Neural cell (in vitro differentiated cells): Measurements from ENCODE around the gene CETP. TPM values are rescaled to one million over a fixed set of nuclear protein-coding genes. Genes with fewer than 3 reads are reported as not detected.
"Not testable (repeated sequence)": the region's sequence is repeated elsewhere in the genome, so short reads cannot be mapped to it uniquely, and the experiment has no call there.

ENCODE experiments used
- H2AFZ ChIP-seq: fragments of 200-600, 300-800 bp; sonication (generic), shearing (Covaris generic); 2 replicates; pipeline ENCODE4 v1.6.0; 2014; ENCODE audit warnings: low read depth, mild to moderate bottlenecking, antibody characterized with exemption, low read length, moderate library complexity
- H3F3A ChIP-seq: fragments of 200-600 bp; shearing (Covaris generic); 2 replicates; pipeline ENCODE4 v1.6.1; 2016; ENCODE audit warnings: mild to moderate bottlenecking, moderate library complexity, mixed read lengths, antibody characterized with exemption, low read length; ENCODE audit not compliant: insufficient read depth, poor library complexity, severe bottlenecking
- H3K27ac ChIP-seq: fragments of 200-600, 300-800 bp; sonication (generic), shearing (Covaris generic); 2 replicates; pipeline ENCODE4 v1.5.1; 2014; ENCODE audit warnings: mild to moderate bottlenecking, low read length, moderate library complexity
- H3K27me3 ChIP-seq: fragments of 300-800, 200-600 bp; sonication (generic), shearing (Covaris generic); 2 replicates; pipeline ENCODE4 v1.6.0; 2014; ENCODE audit warnings: mild to moderate bottlenecking, low read depth, low read length, moderate library complexity; ENCODE audit not compliant: insufficient read depth
- H3K36me3 ChIP-seq: fragments of 300-800, 200-600 bp; sonication (generic), shearing (Covaris generic); 2 replicates; pipeline ENCODE4 v1.5.1; 2014; ENCODE audit warnings: mild to moderate bottlenecking, antibody characterized with exemption, low read length, moderate library complexity; ENCODE audit not compliant: insufficient read depth
- H3K4me2 ChIP-seq: fragments of 300-800, 200-600 bp; sonication (generic), shearing (Covaris generic); 2 replicates; pipeline ENCODE4 v1.6.0; 2014; ENCODE audit warnings: mild to moderate bottlenecking, low read length
- H3K4me3 ChIP-seq: fragments of 300-800, 200-600 bp; sonication (generic), shearing (Covaris generic); 2 replicates; pipeline ENCODE4 v1.5.1; 2014; ENCODE audit warnings: mild to moderate bottlenecking, low read length, moderate library complexity
- H3K79me2 ChIP-seq: fragments of 200-600 bp; shearing (Covaris generic); replicated peaks from 2 replicates; pipeline ENCODE4 v1.6.0; 2014; ENCODE audit warnings: mild to moderate bottlenecking, low read length, moderate library complexity; ENCODE audit not compliant: insufficient read depth
- H3K9ac ChIP-seq: fragments of 300-800, 200-600 bp; sonication (generic), shearing (Covaris generic); 2 replicates; pipeline ENCODE4 v1.6.1; 2016; ENCODE audit warnings: mild to moderate bottlenecking, low read length, mixed read lengths
- H3K9me2 ChIP-seq: fragments of 200-600 bp; shearing (Covaris generic); 2 replicates; pipeline ENCODE4 v1.6.1; 2016; ENCODE audit warnings: mild to moderate bottlenecking, low read length, mixed read lengths; ENCODE audit not compliant: insufficient read depth
- H3K9me3 ChIP-seq: fragments of 200-600, 300-800 bp; sonication (generic), shearing (Covaris generic); 2 replicates; pipeline ENCODE4 v1.6.1; 2016; ENCODE audit warnings: mild to moderate bottlenecking, mixed run types, low read length, moderate library complexity, mixed read lengths
- H4K20me1 ChIP-seq: fragments of 200-600 bp; shearing (Covaris generic); 2 replicates; pipeline ENCODE4 v1.6.1; 2016; ENCODE audit warnings: mild to moderate bottlenecking, mixed run types; ENCODE audit not compliant: insufficient read depth
- EP300 ChIP-seq: fragments of 450-650 bp; conservative IDR thresholded peaks from 2 replicates; pipeline ENCODE4 v1.6.1; 2014; ENCODE audit warnings: antibody characterized with exemption, mild to moderate bottlenecking, moderate library complexity; ENCODE audit not compliant: poor library complexity, severe bottlenecking
- EZH2 ChIP-seq: fragments of 200-600, 300-800 bp; shearing (Covaris generic), sonication (generic); IDR thresholded peaks from 2 replicates; pipeline ENCODE4 v1.6.1; 2014; ENCODE audit warnings: antibody characterized with exemption, low read length, borderline replicate concordance, mild to moderate bottlenecking; ENCODE audit not compliant: insufficient read depth, poor library complexity, severe bottlenecking
- MXI1 ChIP-seq: fragments of 450-650 bp; conservative IDR thresholded peaks from 2 replicates; pipeline ENCODE4 v1.6.1; 2014; ENCODE audit warnings: antibody characterized with exemption, mild to moderate bottlenecking; ENCODE audit not compliant: poor library complexity, severe bottlenecking
- POLR2AphosphoS5 ChIP-seq: IDR thresholded peaks from 2 replicates; pipeline ENCODE4 v1.6.1; 2012
- RAD21 ChIP-seq: fragments of 450-650 bp; conservative IDR thresholded peaks from 2 replicates; pipeline ENCODE4 v1.6.1; 2014; ENCODE audit warnings: antibody characterized with exemption, mild to moderate bottlenecking, moderate library complexity
- SMC3 ChIP-seq: fragments of 450-650 bp; conservative IDR thresholded peaks from 2 replicates; pipeline ENCODE4 v1.6.1; 2014; ENCODE audit warnings: antibody characterized with exemption, mild to moderate bottlenecking, moderate library complexity; ENCODE audit not compliant: poor library complexity
- TAF1 ChIP-seq: IDR thresholded peaks from 2 replicates; pipeline ENCODE4 v1.6.1; 2012; ENCODE audit warnings: low read depth
- polyA plus RNA-seq: library from polyadenylated mRNA; depleted of rRNA; stranded (reverse); fragments of >200 nt; gene quantifications from 2 replicates; pipeline ENCODE4 v1.2.3, GENCODE V29; 2014
- TF ChIP-seq, protein P1 (sequence below): IDR thresholded peaks from 2 replicates; pipeline ENCODE4 v1.6.1; 2012; ENCODE audit warnings: borderline replicate concordance
- TF ChIP-seq, protein P2 (sequence below): fragments of 450-650 bp; IDR thresholded peaks from 2 replicates; pipeline ENCODE4 v1.5.1; 2014; ENCODE audit warnings: antibody characterized with exemption, mild to moderate bottlenecking, moderate library complexity; ENCODE audit not compliant: poor library complexity, severe bottlenecking

Gene CETP
- polyA plus RNA-seq, 1 donor from 2014 or later, result not detected

DNA sequence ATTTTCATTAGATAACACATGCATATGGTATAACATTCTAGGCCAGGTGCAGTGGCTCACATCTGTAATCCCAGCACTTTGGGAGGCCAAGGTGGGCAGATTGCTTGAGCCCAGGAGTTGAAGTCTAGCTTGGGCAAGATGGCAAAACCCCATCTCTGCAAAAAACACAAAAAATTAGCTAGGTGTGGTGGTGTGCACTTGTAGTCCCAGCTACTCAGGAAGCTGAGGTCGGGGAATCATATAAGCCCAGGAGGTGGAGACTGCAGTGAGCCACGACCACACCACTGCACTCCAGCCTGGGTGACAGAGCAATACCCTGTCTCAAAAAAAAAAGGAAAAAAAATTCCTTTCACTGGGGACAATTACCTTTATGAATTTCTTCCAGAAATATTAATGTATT lies 43.8 kb downstream of the CETP start:
- not testable (repeated sequence) for H3K4me2 ChIP-seq, H3F3A ChIP-seq, H3K4me3 ChIP-seq, H3K9ac ChIP-seq, H3K9me3 ChIP-seq, H3K27ac ChIP-seq, H3K36me3 ChIP-seq, H3K9me2 ChIP-seq, H3K79me2 ChIP-seq, H2AFZ ChIP-seq, H4K20me1 ChIP-seq, H3K27me3 ChIP-seq

DNA sequence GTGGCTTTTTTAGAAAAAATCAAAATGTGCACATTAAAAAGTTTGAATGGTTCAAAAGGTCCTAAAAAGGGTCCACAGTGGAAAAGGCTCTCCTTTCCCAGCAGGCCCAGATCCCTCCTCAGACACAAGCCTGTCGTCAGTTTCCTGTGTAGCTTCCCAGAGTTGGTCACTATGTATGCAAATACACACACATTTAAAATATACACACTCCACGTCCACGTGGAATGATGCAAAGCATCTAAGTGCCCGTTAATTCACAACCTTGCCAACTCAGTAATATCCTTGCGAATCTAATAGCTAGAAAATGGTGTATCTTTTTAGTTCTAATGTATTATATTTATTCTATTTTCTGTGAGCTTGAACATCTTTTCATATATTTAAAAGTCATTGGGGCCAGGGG lies 45.3 kb downstream of the CETP start:
- H4K20me1 ChIP-seq, result no peaks in the 10 kb centered on the region
- no peaks in the 10 kb centered on the region for H3K9me2 ChIP-seq
- no peak overlapping the region for H3K27ac ChIP-seq
- TF ChIP-seq, protein P1, sequence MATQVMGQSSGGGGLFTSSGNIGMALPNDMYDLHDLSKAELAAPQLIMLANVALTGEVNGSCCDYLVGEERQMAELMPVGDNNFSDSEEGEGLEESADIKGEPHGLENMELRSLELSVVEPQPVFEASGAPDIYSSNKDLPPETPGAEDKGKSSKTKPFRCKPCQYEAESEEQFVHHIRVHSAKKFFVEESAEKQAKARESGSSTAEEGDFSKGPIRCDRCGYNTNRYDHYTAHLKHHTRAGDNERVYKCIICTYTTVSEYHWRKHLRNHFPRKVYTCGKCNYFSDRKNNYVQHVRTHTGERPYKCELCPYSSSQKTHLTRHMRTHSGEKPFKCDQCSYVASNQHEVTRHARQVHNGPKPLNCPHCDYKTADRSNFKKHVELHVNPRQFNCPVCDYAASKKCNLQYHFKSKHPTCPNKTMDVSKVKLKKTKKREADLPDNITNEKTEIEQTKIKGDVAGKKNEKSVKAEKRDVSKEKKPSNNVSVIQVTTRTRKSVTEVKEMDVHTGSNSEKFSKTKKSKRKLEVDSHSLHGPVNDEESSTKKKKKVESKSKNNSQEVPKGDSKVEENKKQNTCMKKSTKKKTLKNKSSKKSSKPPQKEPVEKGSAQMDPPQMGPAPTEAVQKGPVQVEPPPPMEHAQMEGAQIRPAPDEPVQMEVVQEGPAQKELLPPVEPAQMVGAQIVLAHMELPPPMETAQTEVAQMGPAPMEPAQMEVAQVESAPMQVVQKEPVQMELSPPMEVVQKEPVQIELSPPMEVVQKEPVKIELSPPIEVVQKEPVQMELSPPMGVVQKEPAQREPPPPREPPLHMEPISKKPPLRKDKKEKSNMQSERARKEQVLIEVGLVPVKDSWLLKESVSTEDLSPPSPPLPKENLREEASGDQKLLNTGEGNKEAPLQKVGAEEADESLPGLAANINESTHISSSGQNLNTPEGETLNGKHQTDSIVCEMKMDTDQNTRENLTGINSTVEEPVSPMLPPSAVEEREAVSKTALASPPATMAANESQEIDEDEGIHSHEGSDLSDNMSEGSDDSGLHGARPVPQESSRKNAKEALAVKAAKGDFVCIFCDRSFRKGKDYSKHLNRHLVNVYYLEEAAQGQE, result no peak
- no peak for TF ChIP-seq EZH2
- no peak for TF ChIP-seq TAF1
- TF ChIP-seq EP300, result no peak
- TF ChIP-seq RAD21, result no peak
- no peak for TF ChIP-seq SMC3
- no peak for TF ChIP-seq MXI1
- TF ChIP-seq, protein P2, sequence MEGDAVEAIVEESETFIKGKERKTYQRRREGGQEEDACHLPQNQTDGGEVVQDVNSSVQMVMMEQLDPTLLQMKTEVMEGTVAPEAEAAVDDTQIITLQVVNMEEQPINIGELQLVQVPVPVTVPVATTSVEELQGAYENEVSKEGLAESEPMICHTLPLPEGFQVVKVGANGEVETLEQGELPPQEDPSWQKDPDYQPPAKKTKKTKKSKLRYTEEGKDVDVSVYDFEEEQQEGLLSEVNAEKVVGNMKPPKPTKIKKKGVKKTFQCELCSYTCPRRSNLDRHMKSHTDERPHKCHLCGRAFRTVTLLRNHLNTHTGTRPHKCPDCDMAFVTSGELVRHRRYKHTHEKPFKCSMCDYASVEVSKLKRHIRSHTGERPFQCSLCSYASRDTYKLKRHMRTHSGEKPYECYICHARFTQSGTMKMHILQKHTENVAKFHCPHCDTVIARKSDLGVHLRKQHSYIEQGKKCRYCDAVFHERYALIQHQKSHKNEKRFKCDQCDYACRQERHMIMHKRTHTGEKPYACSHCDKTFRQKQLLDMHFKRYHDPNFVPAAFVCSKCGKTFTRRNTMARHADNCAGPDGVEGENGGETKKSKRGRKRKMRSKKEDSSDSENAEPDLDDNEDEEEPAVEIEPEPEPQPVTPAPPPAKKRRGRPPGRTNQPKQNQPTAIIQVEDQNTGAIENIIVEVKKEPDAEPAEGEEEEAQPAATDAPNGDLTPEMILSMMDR, result no peak
- no peak for TF ChIP-seq POLR2AphosphoS5
- no peaks in the 10 kb centered on the region for H3K36me3 ChIP-seq
- H3K27me3 ChIP-seq, result no peaks in the 10 kb centered on the region
- no peaks in the 10 kb centered on the region for H3K79me2 ChIP-seq
- no peaks in the 10 kb centered on the region for H3F3A ChIP-seq
- H3K9ac ChIP-seq, result no peak overlapping the region
- no peak overlapping the region for H2AFZ ChIP-seq
- H3K4me3 ChIP-seq, result no peak overlapping the region
- H3K9me3 ChIP-seq, result no peaks in the 10 kb centered on the region
- H3K4me2 ChIP-seq, result no peak overlapping the region

DNA sequence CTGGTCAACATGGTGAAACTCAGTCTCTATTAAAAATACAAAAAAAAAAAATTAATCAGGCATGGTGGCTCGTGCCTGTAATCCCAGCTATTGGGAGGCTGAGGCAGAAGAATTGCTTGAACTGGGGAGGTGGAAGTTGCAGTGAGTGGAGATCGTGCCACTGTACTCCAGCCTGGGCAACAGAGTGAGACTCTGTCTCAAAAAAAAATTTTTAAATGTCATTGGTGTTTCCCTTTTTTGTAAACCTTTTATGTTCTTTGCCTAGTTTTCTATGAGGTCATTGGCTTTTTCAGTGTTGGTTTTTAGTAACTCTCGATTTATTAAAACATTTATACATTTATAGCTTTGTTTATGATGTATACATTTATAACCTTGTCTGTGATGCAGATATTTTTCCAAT lies 45.8 kb downstream of the CETP start:
- Histone ChIP-seq H3K27me3 (no peaks in the 10 kb centered on the region), H3K4me3 (no peak overlapping the region), H3K79me2 (no peaks in the 10 kb centered on the region), H3K27ac (no peak overlapping the region), H3K4me2 (no peak overlapping the region), H3K9me2 (no peaks in the 10 kb centered on the region), H3K9me3 (no peaks in the 10 kb centered on the region), H4K20me1 (no peaks in the 10 kb centered on the region), H3K9ac (no peak overlapping the region), H2AFZ (no peak overlapping the region), H3K36me3 (no peaks in the 10 kb centered on the region), H3F3A (no peaks in the 10 kb centered on the region)
- TF ChIP-seq, protein P2, result no peak
- TF ChIP-seq SMC3 (no peak), MXI1 (no peak), EP300 (no peak), EZH2 (no peak), POLR2AphosphoS5 (no peak)
